SK-N-SH treated with all-trans-retinoic acid at 6 μM for 48 hours (cell line): ENCODE results near the gene FANCC.

Experiments used
- ARNTL ChIP-seq: fragments of 450-650 bp; formaldehyde crosslinking; IDR thresholded peaks from 2 replicates; pipeline ENCODE4 v1.5.0; 2020; ENCODE audit warnings: low read depth, mild to moderate bottlenecking, moderate library complexity, borderline replicate concordance
- ZFP3 ChIP-seq: fragments of 250-450 bp; sonication (Bioruptor Pico); IDR thresholded peaks from 2 replicates; pipeline ENCODE4 v1.5.0; 2020; ENCODE audit warnings: mild to moderate bottlenecking, moderate library complexity
- ZNF70 ChIP-seq: fragments of 450-650 bp; formaldehyde crosslinking; IDR thresholded peaks from 2 replicates; pipeline ENCODE4 v1.5.0; 2020; ENCODE audit warnings: mild to moderate bottlenecking, moderate library complexity
- TF ChIP-seq, protein P1 (sequence below): fragments of 250-450 bp; sonication (Bioruptor Pico); IDR thresholded peaks from 2 replicates; pipeline ENCODE4 v1.8.0; 2021; ENCODE audit warnings: low read depth, mild to moderate bottlenecking, moderate library complexity, borderline replicate concordance
- TF ChIP-seq, protein P2 (sequence below): fragments of 250-450 bp; sonication (Bioruptor Pico); IDR thresholded peaks from 2 replicates; pipeline ENCODE4 v1.5.1; 2020; ENCODE audit warnings: low read depth, mild to moderate bottlenecking, moderate library complexity

DNA sequence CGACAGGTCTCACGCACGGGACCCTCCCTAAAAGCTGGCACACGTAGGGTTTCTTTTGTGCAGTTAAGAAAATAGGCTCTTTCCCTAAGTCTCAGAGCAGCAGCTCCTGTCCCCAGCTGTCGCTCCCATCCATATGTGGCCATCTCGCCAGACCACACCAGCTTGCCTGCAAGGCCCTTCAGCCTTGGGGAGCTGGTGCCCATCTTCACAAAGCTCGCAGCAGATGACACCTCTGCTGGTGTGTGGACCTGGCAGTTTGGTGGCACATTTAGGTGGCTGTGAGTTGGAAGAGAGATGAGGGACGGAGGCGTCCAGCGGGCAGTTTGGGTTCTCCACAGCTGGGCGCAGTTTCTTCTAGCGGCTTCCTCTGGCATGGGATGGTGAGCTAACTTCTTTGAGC is 239.0 kb downstream of the FANCC start:
- TF ChIP-seq, protein P1, sequence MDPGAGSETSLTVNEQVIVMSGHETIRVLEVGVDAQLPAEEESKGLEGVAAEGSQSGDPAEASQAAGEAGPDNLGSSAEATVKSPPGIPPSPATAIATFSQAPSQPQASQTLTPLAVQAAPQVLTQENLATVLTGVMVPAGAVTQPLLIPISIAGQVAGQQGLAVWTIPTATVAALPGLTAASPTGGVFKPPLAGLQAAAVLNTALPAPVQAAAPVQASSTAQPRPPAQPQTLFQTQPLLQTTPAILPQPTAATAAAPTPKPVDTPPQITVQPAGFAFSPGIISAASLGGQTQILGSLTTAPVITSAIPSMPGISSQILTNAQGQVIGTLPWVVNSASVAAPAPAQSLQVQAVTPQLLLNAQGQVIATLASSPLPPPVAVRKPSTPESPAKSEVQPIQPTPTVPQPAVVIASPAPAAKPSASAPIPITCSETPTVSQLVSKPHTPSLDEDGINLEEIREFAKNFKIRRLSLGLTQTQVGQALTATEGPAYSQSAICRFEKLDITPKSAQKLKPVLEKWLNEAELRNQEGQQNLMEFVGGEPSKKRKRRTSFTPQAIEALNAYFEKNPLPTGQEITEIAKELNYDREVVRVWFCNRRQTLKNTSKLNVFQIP: no peak
- TF ChIP-seq ZFP3 (CRISPR knock-in tag) (no peak), ZNF70 (CRISPR knock-in tag) (no peak), ARNTL (no peak)
- TF ChIP-seq, protein P2, sequence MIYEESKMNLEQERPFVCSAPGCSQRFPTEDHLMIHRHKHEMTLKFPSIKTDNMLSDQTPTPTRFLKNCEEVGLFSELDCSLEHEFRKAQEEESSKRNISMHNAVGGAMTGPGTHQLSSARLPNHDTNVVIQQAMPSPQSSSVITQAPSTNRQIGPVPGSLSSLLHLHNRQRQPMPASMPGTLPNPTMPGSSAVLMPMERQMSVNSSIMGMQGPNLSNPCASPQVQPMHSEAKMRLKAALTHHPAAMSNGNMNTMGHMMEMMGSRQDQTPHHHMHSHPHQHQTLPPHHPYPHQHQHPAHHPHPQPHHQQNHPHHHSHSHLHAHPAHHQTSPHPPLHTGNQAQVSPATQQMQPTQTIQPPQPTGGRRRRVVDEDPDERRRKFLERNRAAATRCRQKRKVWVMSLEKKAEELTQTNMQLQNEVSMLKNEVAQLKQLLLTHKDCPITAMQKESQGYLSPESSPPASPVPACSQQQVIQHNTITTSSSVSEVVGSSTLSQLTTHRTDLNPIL (CRISPR knock-in tag): no peak
